NCI-H1436 (cell line): ENCODE measurements around the gene FAM83C.
"Not testable (repeated sequence)": the region's sequence is repeated elsewhere in the genome, so short reads cannot be mapped to it uniquely, and the experiment has no call there.

Experiments used
- DNase-seq: peaks from one replicate; lab custom pipeline; 2025; lab: John Stamatoyannopoulos, UW

FAM83C gene

DNA sequence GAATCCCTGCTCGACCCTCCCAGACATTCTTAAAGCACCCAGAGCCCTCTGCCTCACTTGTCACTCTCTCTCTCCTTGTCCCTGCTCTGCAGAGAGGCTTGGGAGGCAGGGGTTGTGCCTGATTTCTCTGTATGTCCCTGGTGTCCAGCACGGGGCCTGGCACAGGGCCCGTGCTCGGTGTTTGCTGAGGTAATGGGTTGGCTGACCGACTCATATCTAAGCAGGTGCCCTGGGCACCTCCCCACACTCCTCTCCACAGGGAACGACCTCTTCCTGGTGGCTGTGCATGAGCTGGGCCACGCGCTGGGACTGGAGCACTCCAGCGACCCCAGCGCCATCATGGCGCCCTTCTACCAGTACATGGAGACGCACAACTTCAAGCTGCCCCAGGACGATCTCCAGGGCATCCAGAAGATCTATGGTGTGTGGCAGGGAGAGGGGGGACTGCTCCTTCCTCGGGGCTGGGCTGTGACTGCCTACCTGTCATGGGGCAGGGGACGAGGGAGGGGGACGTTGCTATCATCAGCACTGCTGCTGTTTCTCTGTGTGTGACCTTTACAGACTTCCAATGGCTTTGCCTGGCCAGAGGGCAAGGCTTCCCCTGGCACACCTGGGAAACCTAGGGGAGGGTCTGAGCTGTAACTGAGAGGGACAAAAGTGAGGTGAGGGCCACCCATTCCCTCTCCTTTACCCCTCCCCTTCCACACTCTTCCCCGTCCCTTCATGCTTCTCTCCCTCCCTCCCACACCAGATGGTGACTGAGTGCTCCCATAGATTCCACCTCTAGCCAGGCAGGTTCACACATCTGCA lies 28.5 kb downstream of the FAM83C start:
- DNase-seq = no peak

DNA sequence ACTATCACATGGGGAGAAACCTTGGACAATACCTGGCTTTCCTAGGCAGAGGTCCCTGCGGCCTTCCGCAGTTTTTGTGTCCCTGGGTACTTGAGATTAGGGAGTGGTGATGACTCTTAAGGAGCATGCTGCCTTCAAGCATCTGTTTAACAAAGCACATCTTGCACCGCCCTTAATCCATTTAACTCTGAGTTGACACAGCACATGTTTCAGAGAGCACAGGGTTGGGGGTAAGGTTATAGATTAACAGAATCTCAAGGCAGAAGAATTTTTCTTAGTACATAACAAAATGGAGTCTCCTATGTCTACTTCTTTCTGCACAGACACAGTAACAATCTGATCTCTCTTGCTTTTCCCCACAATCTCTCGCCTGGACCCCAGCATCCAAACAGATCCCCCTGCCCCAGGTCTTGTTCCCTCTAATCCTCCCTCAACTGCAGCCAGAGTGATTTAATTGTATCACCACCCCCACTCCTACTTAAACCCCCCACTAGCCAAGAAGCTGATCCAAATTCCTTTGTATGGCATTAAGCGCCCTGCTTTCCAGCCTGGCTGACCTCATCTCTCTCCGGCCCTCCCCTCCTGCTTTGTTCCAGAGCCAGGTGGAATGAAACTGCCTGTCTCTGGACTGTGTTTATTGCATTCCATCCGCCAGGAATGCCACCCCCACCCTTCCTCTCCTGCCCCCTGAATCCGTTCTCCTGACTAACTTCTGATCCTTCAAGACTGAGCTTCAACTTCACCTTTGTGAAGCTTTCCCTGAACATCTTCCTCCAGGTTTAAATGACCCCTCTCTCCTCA lies 29.3 kb downstream of the FAM83C start:
- not testable (repeated sequence) for DNase-seq

DNA sequence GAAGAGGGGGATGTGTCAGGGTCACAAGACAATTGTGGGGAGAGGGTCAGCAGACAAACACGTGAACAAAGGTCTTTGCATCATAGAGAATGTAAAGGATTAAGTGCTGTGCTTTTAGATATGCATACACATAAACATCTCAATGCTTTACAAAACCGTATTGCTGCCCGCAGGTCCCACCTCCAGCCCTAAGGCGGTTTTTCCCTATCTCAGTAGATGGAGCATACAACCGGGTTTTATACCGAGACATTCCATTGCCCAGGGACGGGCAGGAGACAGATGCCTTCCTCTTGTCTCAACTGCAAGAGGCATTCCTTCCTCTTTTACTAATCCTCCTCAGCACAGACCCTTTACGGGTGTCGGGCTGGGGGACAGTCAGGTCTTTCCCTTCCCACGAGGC lies 29.9 kb downstream of the FAM83C start:
- DNase-seq = not testable (repeated sequence)

DNA sequence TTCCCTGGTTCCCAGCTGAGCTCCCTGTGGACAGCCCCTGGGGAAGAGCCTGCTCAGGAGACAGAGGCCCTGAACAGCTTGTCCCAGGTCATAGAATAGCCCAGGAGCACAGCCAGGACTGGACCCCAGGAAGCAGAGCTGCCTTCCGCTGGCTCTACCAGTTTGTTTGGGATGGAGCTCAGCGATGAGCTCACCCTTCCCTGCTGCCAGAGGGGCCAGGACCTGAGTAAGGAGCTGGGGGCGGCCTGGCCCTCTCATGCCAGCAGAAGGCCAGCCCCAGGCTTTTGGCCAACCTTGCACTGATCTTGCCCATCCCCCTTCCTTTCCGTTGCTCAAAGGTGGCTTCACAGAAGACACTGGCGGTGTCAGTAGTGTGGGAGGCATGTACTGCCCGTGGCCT lies 31.8 kb downstream of the FAM83C start:
- no peak for DNase-seq

DNA sequence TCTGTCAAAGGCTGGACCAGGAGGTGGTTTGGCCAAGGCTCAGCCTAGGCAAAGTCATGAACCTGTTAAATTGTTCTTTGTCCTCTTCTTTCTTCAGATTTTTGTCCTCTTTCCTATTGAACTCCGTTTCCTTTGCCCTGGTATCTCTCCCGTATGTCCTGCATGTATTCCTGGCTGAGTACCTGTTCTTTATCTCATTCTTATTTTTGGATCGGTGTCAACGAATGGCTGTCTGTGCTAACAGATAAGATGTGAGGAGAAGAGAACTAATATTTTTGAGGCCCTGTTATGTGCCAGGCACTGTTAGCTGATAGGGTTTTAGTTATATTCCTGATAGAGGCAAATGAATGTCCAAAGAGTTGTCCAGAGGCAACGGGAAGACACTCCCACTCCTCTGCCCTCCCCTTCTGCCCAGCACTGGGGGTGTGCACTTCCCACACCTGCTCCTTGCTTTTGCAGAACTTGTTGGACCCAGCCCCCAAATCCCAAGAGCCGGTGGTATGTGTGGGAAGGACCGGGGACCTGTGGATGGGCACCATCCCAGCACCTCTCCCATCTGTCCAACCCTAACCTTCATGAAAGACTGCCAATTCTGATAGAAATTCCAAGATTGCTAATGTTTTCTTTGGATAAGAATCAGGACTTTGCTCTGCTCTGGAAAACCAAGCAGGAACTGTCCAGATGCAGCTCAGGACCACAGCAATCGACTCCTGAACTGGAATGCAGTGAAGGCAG lies 34.9 kb downstream of the FAM83C start:
- no peak for DNase-seq

GRCh38 chr20:35254448-35254999 lies 37.7 kb downstream of the FAM83C start:
- DNase-seq = no peak

DNA sequence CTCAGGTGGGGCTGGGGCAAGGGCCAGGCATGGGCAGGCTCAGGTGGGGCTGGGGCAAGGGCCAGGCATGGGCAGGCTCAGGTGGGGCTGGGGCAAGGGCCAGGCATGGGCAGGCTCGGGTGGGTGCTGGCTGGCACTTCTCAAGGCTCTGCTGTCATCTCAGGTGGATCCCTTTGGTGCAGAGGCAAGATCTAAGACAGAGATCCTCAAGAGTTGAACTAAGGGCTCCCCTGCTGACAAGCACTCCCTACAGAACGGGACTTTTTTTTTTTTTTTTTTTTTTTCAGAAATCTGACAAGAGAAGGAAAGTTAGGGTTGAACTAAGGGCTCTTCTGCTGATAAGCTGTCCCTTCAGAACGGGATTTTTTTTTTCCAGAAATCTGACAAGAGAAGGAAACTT lies 39.2 kb downstream of the FAM83C start:
- DNase-seq = no peak

DNA sequence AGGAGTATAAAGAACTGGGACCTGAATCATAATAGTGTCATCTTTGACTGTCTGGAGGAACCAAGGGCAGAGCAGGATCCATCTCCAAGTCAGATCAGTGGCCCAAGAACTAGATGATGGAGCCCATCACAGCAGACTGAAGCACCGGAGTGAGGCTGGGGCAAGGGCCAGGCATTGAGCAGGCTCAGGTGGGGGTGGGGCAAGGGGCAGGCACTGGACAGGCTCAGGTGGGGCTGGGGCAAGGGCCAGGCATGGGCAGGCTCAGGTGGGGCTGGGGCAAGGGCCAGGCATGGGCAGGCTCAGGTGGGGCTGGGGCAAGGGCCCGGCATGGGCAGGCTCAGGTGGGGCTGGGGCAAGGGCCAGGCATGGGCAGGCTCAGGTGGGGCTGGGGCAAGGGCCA lies 39.6 kb downstream of the FAM83C start:
- DNase-seq = not testable (repeated sequence)

DNA sequence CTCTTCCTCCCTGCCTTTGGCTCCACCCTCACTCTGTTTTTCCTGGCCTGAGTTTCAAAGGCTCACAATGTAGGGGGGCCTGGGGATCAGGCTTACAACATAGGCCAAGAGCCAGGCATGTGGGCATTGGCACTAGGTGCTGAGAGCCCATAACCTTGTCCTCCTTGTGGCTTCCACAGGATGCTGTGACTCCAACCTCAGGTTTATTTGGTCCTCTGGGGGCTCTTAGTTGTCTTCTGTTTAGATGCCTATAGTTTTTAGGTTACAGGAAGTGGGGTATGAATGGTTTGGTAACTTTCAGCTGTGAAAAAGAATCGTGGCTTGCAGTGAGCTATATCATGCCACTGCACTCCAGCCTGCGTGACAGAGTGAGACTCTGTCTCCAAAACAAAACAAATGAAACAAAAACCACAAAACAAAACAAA lies 40.2 kb downstream of the FAM83C start:
- DNase-seq = no peak

- no peak for DNase-seq
Measured at GRCh38 chr20:35251613-35251940, 40.6 kb downstream of the FAM83C start.

- DNase-seq = no peak
Measured at GRCh38 chr20:35248641-35249475, 43.4 kb downstream of the FAM83C start.

GRCh38 chr20:35246723-35247122 lies 45.5 kb downstream of the FAM83C start:
- DNase-seq = no peak

GRCh38 chr20:35243986-35244385 lies 48.2 kb downstream of the FAM83C start:
- no peak for DNase-seq

DNA sequence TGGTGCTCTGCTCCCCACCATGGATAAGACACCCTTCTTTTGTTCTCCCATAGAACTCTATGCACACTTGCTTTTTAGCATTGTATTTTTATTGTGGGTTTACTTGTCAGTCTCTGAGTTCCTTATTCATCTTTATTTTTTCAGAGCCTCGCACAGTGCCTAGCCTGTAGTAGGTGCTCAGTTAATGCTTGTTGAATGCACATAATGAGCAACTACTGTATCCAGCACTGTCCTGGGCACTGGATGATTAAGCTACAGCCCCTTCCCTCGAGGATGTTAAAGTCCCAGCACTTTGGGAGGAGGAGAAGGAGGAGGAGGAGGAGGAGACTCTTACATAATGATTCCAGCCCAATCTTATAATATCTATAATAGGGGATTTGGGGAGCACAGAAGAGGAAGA lies 48.9 kb downstream of the FAM83C start:
- no peak for DNase-seq

DNA sequence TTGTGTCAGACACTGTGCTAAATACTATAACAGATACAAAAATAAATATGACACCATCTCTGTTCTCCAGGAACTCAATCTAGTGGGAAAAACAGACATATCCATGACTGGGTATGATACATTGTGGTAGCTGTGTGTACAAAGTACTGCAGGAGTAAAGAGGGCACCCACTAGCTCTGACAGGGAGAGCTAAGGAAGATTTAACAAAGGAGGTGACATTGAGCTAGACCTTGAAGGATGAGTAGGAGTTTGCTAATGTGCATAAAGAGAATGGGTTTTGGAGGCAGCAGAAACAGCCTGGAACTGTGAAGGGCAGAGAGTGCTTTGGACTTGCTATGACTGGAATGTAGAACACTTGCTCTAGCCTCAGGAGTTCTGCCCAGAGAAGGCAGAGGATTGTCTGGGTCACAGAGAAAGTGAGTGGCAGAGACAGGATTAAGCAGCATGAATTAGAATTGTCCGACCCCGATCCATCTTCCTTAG lies 51.4 kb downstream of the FAM83C start:
- DNase-seq = no peak

DNA sequence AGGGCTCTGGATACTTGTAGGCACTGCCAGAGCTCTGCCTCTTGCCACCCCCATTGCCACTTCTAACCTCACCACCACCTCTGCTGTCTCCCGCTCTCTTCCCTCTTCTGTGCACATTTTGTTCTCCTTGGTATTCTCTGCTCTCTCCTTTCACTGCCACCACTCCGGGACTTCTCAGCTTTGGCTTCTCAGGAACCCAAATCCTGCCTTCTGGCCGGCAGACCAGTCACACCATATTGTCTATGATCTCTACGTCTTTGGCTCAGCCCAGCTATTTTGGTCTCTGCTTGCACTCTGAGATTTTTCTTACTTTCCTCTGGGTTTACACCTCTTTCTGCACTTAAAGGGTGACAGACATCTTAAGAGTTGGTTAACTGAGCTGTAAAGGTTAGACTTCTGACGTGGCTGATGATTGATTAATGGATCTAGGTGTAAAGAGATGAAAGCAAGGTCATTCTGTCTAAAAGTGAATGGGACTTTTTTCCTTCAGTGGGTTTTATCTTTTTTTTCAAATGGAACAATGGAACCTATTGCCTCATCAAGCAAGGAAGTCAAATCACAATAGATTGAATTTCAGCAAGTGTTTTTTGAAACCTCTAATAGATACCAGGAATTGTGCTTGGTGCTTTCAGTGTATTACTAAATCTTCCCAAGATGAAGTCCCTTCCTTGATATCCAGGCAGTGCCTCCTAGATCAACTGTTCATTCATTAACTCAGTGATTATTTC lies 52.0 kb downstream of the FAM83C start:
- no peak for DNase-seq

- no peak for DNase-seq
Measured at GRCh38 chr20:35238735-35239134, 53.5 kb downstream of the FAM83C start.

- no peak for DNase-seq
Measured at GRCh38 chr20:35238170-35238569, 54.1 kb downstream of the FAM83C start.

DNA sequence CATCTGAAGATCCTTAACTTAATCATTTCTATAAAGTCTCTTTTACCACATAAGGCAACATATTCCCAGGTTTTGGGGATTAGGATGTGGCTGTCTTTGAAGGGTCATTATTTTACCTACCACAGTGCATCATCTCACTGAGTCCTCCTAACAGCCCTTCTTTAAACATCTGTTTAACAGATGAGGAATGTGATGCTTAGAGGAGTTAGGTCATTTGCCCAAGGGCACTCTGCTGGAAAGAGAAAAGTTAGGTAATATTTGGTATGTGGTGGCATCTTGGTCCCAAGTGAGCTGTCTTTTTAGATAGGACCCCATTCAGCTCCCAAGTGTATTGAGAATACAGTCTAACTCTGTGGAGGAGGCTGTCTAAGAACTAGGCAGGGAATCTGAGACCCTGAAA lies 54.7 kb downstream of the FAM83C start:
- no peak for DNase-seq

- peak; percentile 47 for DNase-seq
Measured at GRCh38 chr20:35235881-35236280, 56.3 kb downstream of the FAM83C start.
